ENCODE results near the gene FAM83G.
A peak's percentile ranks its signal among the peaks of the same experiment; 100 is the strongest.
"Not testable (repeated sequence)": the region's sequence is repeated elsewhere in the genome, so short reads cannot be mapped to it uniquely, and the experiment has no call there.

FAM83G gene

GRCh38 chr17:19022128-19022527 lies 17.6 kb upstream of the FAM83G start:
- no peak for DNase-seq

- DNase-seq: peak; percentile 54 to 61
Observed at GRCh38 chr17:19021622-19022083, 17.1 kb upstream of the FAM83G start.

DNA sequence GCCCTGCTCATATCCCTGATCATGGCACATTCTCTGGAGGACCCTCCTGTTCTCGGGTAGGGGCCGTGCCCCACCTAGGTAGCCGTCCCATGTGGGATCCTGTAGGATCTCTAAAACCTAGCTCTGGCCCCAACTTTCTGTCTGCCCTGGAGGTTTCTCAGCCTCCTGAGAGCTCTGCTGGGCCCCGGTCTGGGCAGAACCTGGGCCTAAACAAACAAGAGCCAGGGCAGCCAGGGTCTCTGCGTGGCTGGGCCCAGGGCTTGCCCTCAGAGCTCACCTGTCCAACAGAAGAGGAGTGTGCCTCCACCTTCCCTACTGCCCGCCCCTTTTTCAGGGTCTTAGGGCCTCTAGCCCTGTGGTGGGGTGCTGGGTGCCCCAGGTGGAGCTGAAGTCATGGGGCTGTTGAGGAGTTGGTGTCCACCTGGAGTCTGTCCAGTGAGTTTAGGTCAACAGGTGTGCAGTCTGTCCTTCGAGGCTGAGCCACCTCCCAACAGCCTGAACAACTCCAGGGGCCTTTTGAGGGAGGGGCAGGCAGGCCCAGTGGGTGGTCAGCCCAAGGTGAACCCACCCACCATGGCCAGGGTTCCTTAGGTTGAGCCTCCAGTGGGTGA lies 16.6 kb upstream of the FAM83G start:
- DNase-seq: not testable (repeated sequence)

DNA sequence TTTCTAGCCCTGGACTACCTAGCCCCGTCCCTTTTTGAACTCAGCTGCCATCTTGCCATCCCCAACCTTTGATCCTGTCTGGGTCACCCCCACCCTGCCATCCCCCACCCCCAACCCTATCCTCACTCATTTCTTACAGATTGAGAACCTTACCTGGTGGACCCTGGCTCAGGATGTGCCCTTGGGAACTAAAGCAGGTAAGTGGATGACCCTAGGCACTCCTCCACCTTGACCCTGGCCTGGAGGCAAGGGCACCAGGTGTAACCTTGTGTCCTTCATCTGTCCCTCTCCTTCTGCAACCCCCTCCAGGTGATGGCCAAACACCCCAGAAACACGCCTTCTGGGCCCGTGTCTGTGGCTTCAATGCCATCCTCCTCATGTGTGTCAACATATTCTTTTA lies 15.5 kb upstream of the FAM83G start:
- no peak for DNase-seq

GRCh38 chr17:19019041-19019941 lies 14.7 kb upstream of the FAM83G start:
- DNase-seq: no peak

- no peak for DNase-seq
Observed at GRCh38 chr17:19018600-19018950, 14.0 kb upstream of the FAM83G start.

GRCh38 chr17:19017804-19018599 lies 13.4 kb upstream of the FAM83G start:
- no peak for DNase-seq

DNA sequence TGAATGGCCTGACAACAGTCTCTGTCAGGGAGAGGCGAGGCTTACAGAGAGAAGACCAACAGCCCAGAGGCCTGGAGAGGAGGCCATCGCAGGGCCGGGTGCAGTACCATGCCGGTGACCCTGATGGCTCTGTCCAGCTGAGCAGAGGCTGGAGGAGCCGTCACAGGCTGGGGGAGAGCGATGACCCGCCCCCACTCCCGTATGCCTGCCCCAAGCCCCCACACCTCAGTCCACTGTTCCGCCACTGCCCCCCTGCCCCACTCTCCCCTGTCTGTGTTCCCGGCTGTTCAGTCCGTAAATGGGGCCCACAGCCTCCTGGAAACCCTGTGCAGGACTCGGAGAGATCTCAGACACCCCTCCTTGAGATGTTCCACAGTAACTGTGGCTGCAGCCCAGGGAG lies 12.8 kb upstream of the FAM83G start:
- no peak for DNase-seq

- no peak for DNase-seq
Observed at GRCh38 chr17:19016881-19017280, 12.3 kb upstream of the FAM83G start.

DNA sequence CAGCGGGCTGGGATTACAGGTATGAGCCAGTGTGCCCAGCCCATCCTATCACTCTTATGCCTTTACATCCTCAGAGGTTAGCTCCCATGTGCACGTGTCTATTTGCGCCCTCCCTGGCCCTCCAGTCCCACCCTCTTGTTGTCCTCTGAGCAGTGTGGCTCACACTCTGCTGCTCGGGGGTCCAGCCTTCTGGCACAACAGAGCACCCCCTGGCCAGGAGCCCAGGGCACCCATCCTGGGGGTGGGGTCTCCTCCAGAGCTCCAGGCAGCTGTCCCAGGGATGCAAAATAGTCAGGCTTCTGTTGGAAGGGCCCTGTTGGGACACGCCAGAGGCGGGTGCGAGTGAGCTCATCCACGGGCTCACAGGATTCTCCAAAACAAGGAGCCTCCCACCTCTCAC lies 11.7 kb upstream of the FAM83G start:
- DNase-seq: no peak

DNA sequence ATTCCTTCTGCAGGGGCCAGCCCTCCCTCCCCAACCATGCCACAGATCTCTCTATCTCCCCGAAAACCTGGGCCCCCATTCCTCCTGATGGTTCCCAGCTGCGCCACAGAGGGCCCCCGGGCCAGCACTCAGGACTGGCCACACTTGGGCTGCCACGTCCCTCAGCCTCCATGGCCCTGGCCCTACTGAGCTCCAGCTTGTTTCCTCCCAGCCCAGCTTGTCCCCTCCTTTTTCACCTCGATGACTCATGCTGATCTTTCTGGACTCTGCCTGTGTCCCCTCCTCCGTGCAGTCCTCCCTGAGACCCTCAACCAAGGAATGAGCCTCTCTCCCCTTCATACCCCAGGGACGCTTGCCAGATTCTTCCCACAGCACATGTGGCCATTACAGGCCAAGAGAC lies 10.9 kb upstream of the FAM83G start:
- no peak for DNase-seq

GRCh38 chr17:19014628-19015215 lies 10.2 kb upstream of the FAM83G start:
- DNase-seq: no peak

DNA sequence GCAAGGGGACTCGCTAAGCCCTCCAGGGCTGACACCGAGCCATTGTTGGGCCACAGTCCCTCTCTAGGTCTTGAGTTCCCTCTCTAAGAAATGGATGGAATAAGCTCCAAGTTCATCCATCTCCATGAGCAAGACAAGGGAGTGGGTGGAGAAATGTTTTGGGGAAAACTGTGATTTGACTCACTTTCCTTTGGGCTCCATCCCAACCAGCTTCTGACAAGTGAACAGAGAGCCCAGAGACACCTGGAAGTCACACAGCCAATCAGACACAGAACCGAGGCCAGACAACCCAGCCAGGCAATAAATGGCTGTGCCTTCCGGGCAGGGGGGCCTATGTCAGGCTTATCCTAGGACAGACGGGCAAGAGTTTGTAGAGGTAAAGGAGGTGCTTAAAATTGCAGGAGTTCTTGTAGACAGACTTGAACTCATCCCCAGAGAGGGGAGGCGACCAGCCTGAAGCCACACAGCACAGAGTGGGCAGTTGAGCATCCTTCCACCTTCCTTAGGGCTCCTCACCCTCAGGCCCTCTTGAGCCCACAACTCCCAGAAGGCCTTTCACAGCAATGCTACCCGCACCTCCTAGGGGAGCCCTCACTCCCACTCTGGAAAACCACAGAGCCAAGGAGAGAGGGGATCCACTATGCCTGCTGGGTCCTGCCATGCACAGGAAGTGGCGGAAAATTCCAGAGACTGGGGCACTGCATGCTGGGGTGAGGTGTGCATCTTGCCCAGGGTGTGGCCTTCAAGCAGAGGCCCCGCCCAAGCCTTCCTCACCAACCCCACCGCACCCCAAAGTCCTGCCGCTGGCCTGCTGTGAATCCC lies 9.5 kb upstream of the FAM83G start:
- no peak for DNase-seq

DNA sequence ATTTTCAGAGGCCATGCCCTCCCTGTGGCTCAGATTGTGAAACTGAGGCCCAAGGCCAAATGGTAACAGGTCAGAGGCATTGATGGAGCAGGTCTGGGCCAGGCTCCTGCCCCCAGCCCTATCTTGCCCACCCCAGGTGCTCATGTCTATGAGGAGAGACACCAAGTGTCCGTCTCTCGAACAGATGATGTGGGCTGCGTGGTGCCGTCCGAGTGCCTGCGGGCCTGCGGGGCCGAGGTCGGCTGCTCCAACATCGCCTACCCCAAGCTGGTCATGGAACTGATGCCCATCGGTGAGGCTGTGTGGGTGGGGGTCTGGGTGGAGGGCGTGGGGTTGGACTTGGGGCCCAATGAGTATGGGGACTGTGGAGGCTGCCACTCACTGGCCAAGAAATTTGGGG lies 8.7 kb upstream of the FAM83G start:
- no peak for DNase-seq

- no peak for DNase-seq
Observed at GRCh38 chr17:19012171-19013080, 7.9 kb upstream of the FAM83G start.

DNA sequence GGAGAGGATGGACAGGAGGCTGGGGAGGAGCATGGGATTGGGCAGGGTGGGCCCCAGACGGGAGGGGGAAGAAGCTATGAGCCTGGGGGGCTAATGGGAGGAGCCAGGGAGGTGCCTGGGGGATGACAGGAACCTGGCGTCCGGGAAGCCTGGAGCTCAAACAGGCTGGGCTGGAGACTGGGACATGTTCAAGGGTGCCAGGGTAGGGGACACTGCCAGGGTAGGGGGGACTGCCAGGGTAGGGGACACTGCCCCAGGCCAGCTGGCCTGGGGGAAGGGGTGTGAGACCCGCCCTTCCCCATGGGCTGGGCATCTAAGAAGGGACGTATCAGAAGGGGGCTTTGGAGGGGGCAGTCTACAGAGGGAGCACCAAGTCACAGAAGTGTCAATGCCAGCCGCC lies 7.0 kb upstream of the FAM83G start:
- no peak for DNase-seq

DNA sequence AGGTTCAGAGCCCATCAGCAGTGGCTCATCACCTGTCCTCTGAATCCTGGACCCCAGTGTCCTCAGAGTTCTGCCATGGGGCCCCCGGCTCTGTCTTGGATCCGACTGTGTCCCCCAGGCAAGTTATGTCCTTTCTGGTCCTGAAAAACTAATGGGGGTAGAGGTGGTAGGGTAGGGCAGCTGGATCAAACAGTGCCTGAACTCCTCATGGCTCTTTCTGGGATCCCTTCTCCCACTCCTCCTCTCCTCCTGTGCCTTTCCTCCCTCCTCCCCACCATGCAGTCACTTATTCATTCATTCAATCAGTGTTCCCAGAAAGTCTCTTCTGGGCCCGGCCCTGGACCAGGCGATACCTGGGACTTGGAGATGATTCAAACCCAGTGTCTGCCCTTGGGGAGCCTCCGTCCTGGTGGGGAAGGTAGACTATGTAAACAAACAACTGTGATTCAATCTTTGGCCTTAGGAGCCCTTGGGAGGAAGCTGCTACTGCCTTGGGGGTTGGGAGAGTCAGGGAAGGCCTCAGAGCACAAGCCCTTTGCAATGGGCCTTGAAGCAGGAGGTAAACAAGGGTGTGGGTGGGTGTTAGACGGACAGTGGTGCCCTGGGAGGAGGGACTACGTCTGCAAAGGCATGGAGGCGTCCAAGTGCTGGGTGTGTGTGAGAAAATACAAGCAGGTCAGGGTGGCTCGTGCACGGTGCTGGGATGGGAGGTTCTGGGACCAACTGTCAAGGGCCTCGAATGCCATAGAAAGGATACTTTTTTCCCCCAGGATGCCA lies 6.4 kb upstream of the FAM83G start:
- no peak for DNase-seq

- DNase-seq: no peak
Observed at GRCh38 chr17:19009970-19010369, 5.4 kb upstream of the FAM83G start.

GRCh38 chr17:19006698-19007097 lies 2.1 kb upstream of the FAM83G start:
- DNase-seq: no peak

DNA sequence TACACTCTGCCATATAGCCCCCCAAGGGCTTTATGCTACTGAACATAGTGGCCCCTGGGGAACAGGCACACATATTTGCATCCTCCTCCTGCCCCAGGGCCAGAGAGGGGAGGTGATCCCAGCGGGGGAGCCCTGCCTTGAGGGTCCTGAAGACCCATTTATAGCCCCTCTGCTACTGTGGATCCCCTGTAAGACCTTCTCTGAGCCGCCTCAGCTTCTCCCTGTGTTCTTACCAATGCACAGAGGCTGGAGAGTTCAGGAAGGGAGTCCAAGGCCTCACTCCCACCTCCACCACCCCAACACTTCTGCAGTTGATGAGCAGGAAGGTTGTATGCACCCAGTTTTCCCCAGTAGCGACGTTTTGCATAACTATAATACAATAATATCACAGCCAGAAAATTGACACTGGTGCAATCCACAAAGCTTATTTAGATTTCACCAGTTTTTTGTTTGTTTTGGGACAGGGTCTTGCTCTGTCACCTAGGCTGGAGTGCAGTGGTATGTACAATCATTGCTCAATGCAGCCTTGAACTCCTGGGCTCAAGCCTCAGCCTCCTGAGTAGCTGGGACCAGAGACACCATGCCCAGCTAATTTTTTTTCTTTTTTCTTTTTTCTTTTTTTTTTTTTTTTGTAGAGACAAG lies 1.3 kb upstream of the FAM83G start:
- DNase-seq: no peak

All from activated CD4-positive, alpha-beta T cell treated with anti-CD3 and anti-CD28 coated beads, Interleukin-2, amount 50 U/mL, for 48 hours (primary cell).